Uterus (tissue), 4 donors: ENCODE measurements around the gene SPATA16. TPM values are rescaled to one million over a fixed set of nuclear protein-coding genes. Genes with fewer than 3 reads are reported as not detected.
A peak's percentile ranks its signal among the peaks of the same experiment; 100 is the strongest.
"Not testable (repeated sequence)": the region's sequence is repeated elsewhere in the genome, so short reads cannot be mapped to it uniquely, and the experiment has no call there.

Experiments
- DNase-seq, 2 donors: peaks; one replicate each; pipeline ENCODE4 v3.0.0-alpha.2; 2019 to 2020
- H3K27ac ChIP-seq, 2 donors: fragments of 200-600 bp; sonication (generic); 1 replicate in 1 of 2; 2 replicates in 1 of 2; pipeline ENCODE4 v1.5.1; 2016 to 2018
- H3K27me3 ChIP-seq, 2 donors: fragments of 200-600 bp; sonication (generic); one replicate each; pipeline ENCODE4 v1.5.1; 2018 to 2019; ENCODE audit warnings: control low read depth in 1 of 2
- H3K36me3 ChIP-seq, 2 donors: fragments of 200-600 bp; sonication (generic); one replicate each; pipeline ENCODE4 v1.5.1; 2019; ENCODE audit warnings: control low read depth in 1 of 2
- H3K4me1 ChIP-seq, 2 donors: fragments of 200-600 bp; sonication (generic); one replicate each; pipeline ENCODE4 v1.5.1; 2018 to 2019; ENCODE audit warnings: control low read depth in 1 of 2
- H3K4me3 ChIP-seq, 2 donors: fragments of 200-600 bp; sonication (generic); 1 replicate in 1 of 2; 2 replicates in 1 of 2; pipeline ENCODE4 v1.5.1; 2018 to 2019; ENCODE audit warnings: mild to moderate bottlenecking in 1 of 2
- H3K9me3 ChIP-seq, 2 donors: fragments of 200-600 bp; sonication (generic); one replicate each; pipeline ENCODE4 v1.5.1; 2019; ENCODE audit warnings: control low read depth in 1 of 2
- CTCF ChIP-seq, 4 experiments: fragments of 200-600 bp in 2 of 4; fragments of 450-650 bp in 2 of 4; sonication (generic) in 2 of 4; IDR thresholded peaks; one replicate each; pipeline ENCODE4 v1.5.1; 2016 to 2019; ENCODE audit warnings: antibody characterized with exemption in 4 of 4, mild to moderate bottlenecking in 2 of 4, moderate library complexity in 1 of 4
- POLR2A ChIP-seq, 2 donors: fragments of 450-650 bp; IDR thresholded peaks; one replicate each; pipeline ENCODE4 v1.6.1; 2016; ENCODE audit warnings: antibody characterized with exemption in 2 of 2, mild to moderate bottlenecking in 1 of 2, moderate library complexity in 1 of 2
- intact Hi-C: fragments of 100-400 bp; cut with DNase I; formaldehyde crosslinking; loops from one replicate; pipeline ENCODE4 v1.15.1; 2023; ENCODE audit warnings: low total_unique reads
- total RNA-seq, 4 donors: library from RNA; depleted of rRNA in 3 of 4; stranded (reverse); fragments of >200 nt in 3 of 4; gene quantifications; one replicate each; pipeline versions ENCODE4 v1.1.0 to v1.2.4, GENCODE V29; 2014 to 2023
- donor health status: DM: yes; HTN: yes; CAD: no.

SPATA16 gene
- total RNA-seq, 4 donors from 2014 or later = not detected

DNA sequence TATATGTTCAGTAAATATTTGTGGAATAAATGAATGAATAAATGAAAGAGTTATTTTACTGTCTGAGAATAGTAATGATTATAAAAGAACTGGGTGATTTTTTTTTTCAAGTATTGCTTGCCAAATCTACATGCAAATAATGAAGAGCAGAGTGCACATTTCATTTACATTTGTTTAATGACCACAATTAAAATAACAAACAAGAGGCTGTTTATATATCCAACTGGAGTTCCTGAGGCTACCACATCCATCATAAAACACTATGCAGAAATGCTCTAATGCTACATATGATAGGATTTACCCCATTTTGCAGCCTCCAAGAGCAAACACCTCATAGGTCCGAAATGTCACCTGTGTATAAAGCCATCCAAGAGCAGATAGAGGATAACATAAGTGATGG lies 266.0 kb downstream of the SPATA16 start:
- Histone ChIP-seq H3K36me3 (no peaks in the 10 kb centered on the region), H3K27me3 (no peaks in the 10 kb centered on the region), H3K27ac (no peak overlapping the region), H3K9me3 (no peaks in the 10 kb centered on the region), H3K4me1 (no peaks in the 10 kb centered on the region), H3K4me3 (no peak overlapping the region)
- TF ChIP-seq CTCF (IDR thresholded peaks at IDR 0.05) = no peak
- TF ChIP-seq POLR2A (IDR thresholded peaks at IDR 0.05) = no peak
- intact Hi-C loops = no loop called here
- DNase-seq = no peak

GRCh38 chr3:172869784-172870518 lies 271.1 kb downstream of the SPATA16 start:
- H3K4me3 ChIP-seq = no peak overlapping the region
- no peak for DNase-seq
- H3K9me3 ChIP-seq = no peaks in the 10 kb centered on the region
- peak overlapping the region; percentile 0 to 33 for H3K27ac ChIP-seq
- no peaks in the 10 kb centered on the region for H3K4me1 ChIP-seq
- H3K27me3 ChIP-seq = no peaks in the 10 kb centered on the region
- no peaks in the 10 kb centered on the region for H3K36me3 ChIP-seq
- intact Hi-C loops = no loop called here
- TF ChIP-seq POLR2A (IDR thresholded peaks at IDR 0.05) (no peak), CTCF (IDR thresholded peaks at IDR 0.05) (no peak)

- H3K9me3 ChIP-seq = no peaks in the 10 kb centered on the region
- no peak overlapping the region for H3K27ac ChIP-seq
- H3K4me3 ChIP-seq = no peak overlapping the region
- DNase-seq = peak in 1 of 2 donors; percentile 33
- H3K4me1 ChIP-seq = no peaks in the 10 kb centered on the region
- no peaks in the 10 kb centered on the region for H3K27me3 ChIP-seq
- intact Hi-C loops = no loop called here
- no peaks in the 10 kb centered on the region for H3K36me3 ChIP-seq
- no peak for TF ChIP-seq POLR2A (IDR thresholded peaks at IDR 0.05)
- TF ChIP-seq CTCF (IDR thresholded peaks at IDR 0.05) = no peak
Measured at GRCh38 chr3:172869368-172869771, 271.7 kb downstream of the SPATA16 start.

DNA sequence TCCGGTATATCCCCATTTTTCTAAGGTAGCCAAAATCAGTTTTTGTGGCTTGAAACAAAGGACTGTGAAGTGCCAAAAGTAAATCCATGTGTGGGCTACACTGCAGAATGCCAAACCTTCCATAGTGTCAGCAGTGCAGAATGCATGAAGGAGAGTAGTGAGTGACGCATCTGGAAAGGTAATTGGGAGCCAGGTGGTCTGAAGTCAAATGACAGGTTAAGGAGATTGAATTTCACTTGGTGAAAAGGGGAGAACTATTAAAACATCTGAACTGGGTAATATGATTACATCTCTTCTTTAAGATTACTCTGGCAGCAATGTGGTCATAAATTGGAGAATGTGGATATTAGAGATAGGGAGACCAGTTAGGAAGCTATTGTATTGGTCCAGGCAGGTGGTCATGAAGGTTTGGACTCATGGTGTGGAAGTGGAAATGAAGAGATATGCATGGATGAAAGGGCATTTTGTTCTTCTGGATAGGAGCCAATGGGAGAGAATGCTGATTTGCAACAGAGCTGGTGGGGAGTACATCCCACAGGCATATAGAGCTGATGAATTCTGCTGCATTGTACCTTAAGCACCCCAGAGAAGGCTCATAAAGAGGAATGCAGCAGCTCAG lies 272.3 kb downstream of the SPATA16 start:
- no peaks in the 10 kb centered on the region for H3K9me3 ChIP-seq
- H3K27me3 ChIP-seq = no peaks in the 10 kb centered on the region
- no peak overlapping the region for H3K4me3 ChIP-seq
- TF ChIP-seq POLR2A (IDR thresholded peaks at IDR 0.05) (no peak), CTCF (IDR thresholded peaks at IDR 0.05) (no peak)
- no peaks in the 10 kb centered on the region for H3K4me1 ChIP-seq
- intact Hi-C loops = no loop called here
- no peaks in the 10 kb centered on the region for H3K36me3 ChIP-seq
- H3K27ac ChIP-seq = no peak overlapping the region
- DNase-seq = no peak

DNA sequence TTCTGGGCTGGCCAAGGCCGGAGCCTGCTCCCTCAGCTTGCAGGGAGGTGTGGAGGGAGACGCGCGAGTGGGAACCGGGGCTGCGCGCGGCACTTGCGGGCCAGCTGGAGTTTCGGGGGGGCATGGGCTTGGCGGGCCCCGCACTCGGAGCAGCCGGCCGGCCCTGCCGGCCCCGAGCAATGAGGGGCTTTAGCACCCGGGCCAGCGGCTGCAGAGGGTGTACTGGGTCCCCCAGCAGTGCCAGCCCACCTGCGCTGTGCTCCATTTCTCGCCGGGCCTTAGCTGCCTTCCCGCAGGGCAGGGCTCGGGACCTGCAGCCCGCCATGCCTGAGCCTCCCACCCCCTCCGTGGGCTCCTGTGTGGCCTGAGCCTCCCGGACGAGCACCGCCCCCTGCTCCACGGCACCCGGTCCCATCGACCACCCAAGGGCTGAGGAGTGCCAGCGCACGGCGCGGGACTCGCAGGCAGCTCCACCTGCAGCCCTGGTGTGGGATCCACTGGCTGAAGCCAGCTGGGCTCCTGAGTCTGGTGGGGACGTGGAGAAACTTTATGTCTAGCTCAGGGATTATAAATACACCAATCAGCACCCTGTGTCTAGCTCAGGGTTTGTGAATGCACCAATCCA lies 274.2 kb downstream of the SPATA16 start:
- H3K27ac ChIP-seq, DNase-seq, H3K4me3 ChIP-seq, H3K9me3 ChIP-seq, H3K4me1 ChIP-seq, H3K27me3 ChIP-seq, intact Hi-C loops, H3K36me3 ChIP-seq: not testable (repeated sequence)
